H1 (cell line): Measurements from ENCODE around the gene TNFRSF11A. TPM values are rescaled to one million over a fixed set of nuclear protein-coding genes. Genes with fewer than 3 reads are reported as not detected.

Experiments used
- CHD7 ChIP-seq: fragments of 300-600 bp; sonication (generic); IDR thresholded peaks from 2 replicates; pipeline ENCODE4 v1.7.1; 2012; ENCODE audit warnings: low read length, moderate library complexity, mild to moderate bottlenecking, inconsistent platforms; ENCODE audit not compliant: insufficient replicate concordance
- POLR2AphosphoS5 ChIP-seq: IDR thresholded peaks from 2 replicates; pipeline ENCODE4 v1.6.1; 2011; ENCODE audit warnings: low read depth, low read length
- ZNF274 ChIP-seq: IDR thresholded peaks from 2 replicates; pipeline ENCODE4 v1.7.0; 2012; ENCODE audit warnings: low read length, borderline replicate concordance; ENCODE audit errors: extremely low read depth
- polyA plus RNA-seq, 7 experiments: library from polyadenylated mRNA; depleted of rRNA in 3 of 7; stranded (reverse) in 5 of 7; unstranded in 2 of 7; fragments of >200 nt in 5 of 7; fragments of 200-250 nt in 2 of 7; gene quantifications; 1 replicate in 5 of 7; 2 replicates in 1 of 7; 4 replicates in 1 of 7; pipeline versions ENCODE4 v1.2.1 to v1.2.3, GENCODE V29; 2011 to 2013; ENCODE audit warnings: missing spikeins in 2 of 7, mixed read lengths in 2 of 7
- total RNA-seq: library from RNA; stranded (reverse); fragmentation: NEBNext Ultra II Directional; extraction: Animal tissue kit (Norgen Biotek cat#: 25700); gene quantifications from 2 replicates; pipeline ENCODE4 v1.2.1, GENCODE V29; 2021

TNFRSF11A gene
- total and polyA plus RNA-seq, 2 of the 8 experiments (the other 6 are each of a cell fraction or from before 2014, with no cell fraction given) = 8.7 to 10.6 TPM

GRCh38 chr18:62418258-62418657 is 93.1 kb downstream of the TNFRSF11A start (continued):
- TF ChIP-seq ZNF274 = no peak
- no peak for TF ChIP-seq POLR2AphosphoS5
- no peak for TF ChIP-seq CHD7
- TF ChIP-seq, all 59 proteins: peak for 0
